H9 (cell line): Measurements from ENCODE around the gene KRTAP10-6. TPM values are rescaled to one million over a fixed set of nuclear protein-coding genes. Genes with fewer than 3 reads are reported as not detected.
"Not testable (repeated sequence)": the region's sequence is repeated elsewhere in the genome, so short reads cannot be mapped to it uniquely, and the experiment has no call there.

Experiments used
- DNase-seq: peaks from one replicate; pipeline ENCODE4 v3.0.0-alpha.2; 2017
- H2AFZ ChIP-seq: one replicate; pipeline ENCODE4 v1.6.1; 2013; ENCODE audit warnings: mild to moderate bottlenecking, low read length, control low read depth, moderate library complexity
- H2AK5ac ChIP-seq: 2 replicates; pipeline ENCODE4 v1.6.1; 2013; ENCODE audit warnings: low read length, control low read depth, mixed read lengths; ENCODE audit not compliant: insufficient read length
- H2BK120ac ChIP-seq: one replicate; pipeline ENCODE4 v1.6.1; 2013; ENCODE audit warnings: low read depth, mild to moderate bottlenecking, low read length, control low read depth, inconsistent platforms; ENCODE audit not compliant: poor library complexity, severe bottlenecking
- H2BK12ac ChIP-seq: 2 replicates; pipeline ENCODE4 v1.6.1; 2013; ENCODE audit warnings: low read length, control low read depth, mixed read lengths, low read depth; ENCODE audit not compliant: insufficient read length
- H2BK15ac ChIP-seq: 2 replicates; pipeline ENCODE4 v1.6.1; 2013; ENCODE audit warnings: low read depth, low read length, control low read depth
- H2BK20ac ChIP-seq: one replicate; pipeline ENCODE4 v1.6.1; 2013; ENCODE audit warnings: low read depth, mild to moderate bottlenecking, low read length, control low read depth, inconsistent platforms; ENCODE audit not compliant: poor library complexity, severe bottlenecking
- H2BK5ac ChIP-seq: 2 replicates; pipeline ENCODE4 v1.6.1; 2013; ENCODE audit warnings: low read length, control low read depth, mixed read lengths; ENCODE audit not compliant: insufficient read length
- H3K14ac ChIP-seq: 2 replicates; pipeline ENCODE4 v1.6.1; 2013; ENCODE audit warnings: low read length, control low read depth; ENCODE audit not compliant: insufficient read depth
- H3K18ac ChIP-seq: 2 replicates; pipeline ENCODE4 v1.6.1; 2013; ENCODE audit warnings: low read depth, mild to moderate bottlenecking, mixed read lengths, low read length, control low read depth; ENCODE audit not compliant: insufficient read length
- H3K23ac ChIP-seq: 2 replicates; pipeline ENCODE4 v1.6.1; 2013; ENCODE audit warnings: low read length, control low read depth, mixed read lengths, low read depth; ENCODE audit not compliant: insufficient read length
- H3K23me2 ChIP-seq: 2 replicates; pipeline ENCODE4 v1.6.1; 2013; ENCODE audit warnings: low read depth, mild to moderate bottlenecking, mixed read lengths, low read length, control low read depth; ENCODE audit not compliant: insufficient read length, poor library complexity, severe bottlenecking
- H3K27ac ChIP-seq: 2 replicates; pipeline ENCODE4 v1.5.1; 2013; ENCODE audit warnings: low read length, control low read depth, mixed read lengths, low read depth; ENCODE audit not compliant: insufficient read length
- H3K27me3 ChIP-seq: 2 replicates; pipeline ENCODE4 v1.6.1; 2013; ENCODE audit warnings: low read length, control low read depth, inconsistent platforms; ENCODE audit not compliant: insufficient read depth
- H3K4ac ChIP-seq: 2 replicates; pipeline ENCODE4 v1.6.1; 2013; ENCODE audit warnings: low read depth, mild to moderate bottlenecking, control low read depth, inconsistent platforms, low read length, moderate library complexity
- H3K4me1 ChIP-seq: 2 replicates; pipeline ENCODE4 v1.6.1; 2013; ENCODE audit warnings: low read length, control low read depth, inconsistent platforms; ENCODE audit not compliant: insufficient read depth
- H3K4me2 ChIP-seq: 2 replicates; pipeline ENCODE4 v1.6.1; 2013; ENCODE audit warnings: low read length, control low read depth, mixed read lengths; ENCODE audit not compliant: insufficient read length, insufficient read depth
- H3K56ac ChIP-seq: 2 replicates; pipeline ENCODE4 v1.6.1; 2013; ENCODE audit warnings: low read depth, mild to moderate bottlenecking, mixed read lengths, low read length, control low read depth; ENCODE audit not compliant: insufficient read length
- H3K79me1 ChIP-seq: 2 replicates; pipeline ENCODE4 v1.6.1; 2013; ENCODE audit warnings: low read depth, mild to moderate bottlenecking, moderate library complexity, low read length, control low read depth, inconsistent platforms; ENCODE audit not compliant: insufficient read depth, poor library complexity, severe bottlenecking
- H3K79me2 ChIP-seq: 2 replicates; pipeline ENCODE4 v1.6.1; 2013; ENCODE audit warnings: low read length, control low read depth, inconsistent platforms; ENCODE audit not compliant: insufficient read depth
- H3K9ac ChIP-seq: 2 replicates; pipeline ENCODE4 v1.6.1; 2013; ENCODE audit warnings: low read length, control low read depth, mixed read lengths; ENCODE audit not compliant: insufficient read length; ENCODE audit errors: extremely low read depth
- H3K9me3 ChIP-seq: one replicate; pipeline ENCODE4 v1.6.1; 2013; ENCODE audit warnings: low read depth, low read length, inconsistent platforms; ENCODE audit not compliant: control insufficient read depth
- H3T11ph ChIP-seq: one replicate; pipeline ENCODE4 v1.6.1; 2013; ENCODE audit warnings: mild to moderate bottlenecking, low read length, control low read depth, inconsistent platforms
- H4K20me1 ChIP-seq: one replicate; pipeline ENCODE4 v1.6.1; 2013; ENCODE audit not compliant: control insufficient read depth, insufficient read length, insufficient read depth
- H4K5ac ChIP-seq: 2 replicates; pipeline ENCODE4 v1.6.1; 2013; ENCODE audit warnings: low read depth, mild to moderate bottlenecking, mixed read lengths, low read length, control low read depth; ENCODE audit not compliant: insufficient read length
- H4K8ac ChIP-seq: replicated peaks from 2 replicates; pipeline ENCODE4 v1.6.1; 2013; ENCODE audit warnings: low read length, control low read depth, mixed read lengths, low read depth; ENCODE audit not compliant: insufficient read length
- H4K91ac ChIP-seq: 2 replicates; pipeline ENCODE4 v1.6.1; 2013; ENCODE audit warnings: low read depth, mild to moderate bottlenecking, moderate library complexity, mixed read lengths, low read length, control low read depth; ENCODE audit not compliant: insufficient read length
- H3K27ac Mint-ChIP-seq, 3 experiments: 2 replicates in 2 of 3; 3 replicates in 1 of 3; pipeline ENCODE4 v1.8.0; 2020 to 2021; ENCODE audit warnings: mixed read lengths in 3 of 3, mild to moderate bottlenecking in 1 of 3, moderate library complexity in 1 of 3
- H3K27me3 Mint-ChIP-seq: 2 replicates; pipeline ENCODE4 v1.8.0; 2021; ENCODE audit warnings: low read depth, mild to moderate bottlenecking, moderate library complexity, mixed read lengths
- H3K36me3 Mint-ChIP-seq, 3 experiments: 2 replicates in 2 of 3; 3 replicates in 1 of 3; pipeline ENCODE4 v1.8.0; 2020 to 2021; ENCODE audit warnings: low read depth in 3 of 3, mixed read lengths in 3 of 3; ENCODE audit not compliant: insufficient read depth in 1 of 3
- H3K4me1 Mint-ChIP-seq, 2 experiments: 2 replicates each; pipeline ENCODE4 v1.8.0; 2020; ENCODE audit warnings: mixed read lengths in 2 of 2
- H3K4me3 Mint-ChIP-seq, 2 experiments: 2 replicates in 1 of 2; 3 replicates in 1 of 2; pipeline ENCODE4 v1.8.0; 2020 to 2021; ENCODE audit warnings: mild to moderate bottlenecking in 2 of 2, mixed read lengths in 2 of 2, moderate library complexity in 1 of 2
- H3K9me3 Mint-ChIP-seq, 2 experiments: 2 replicates in 1 of 2; 3 replicates in 1 of 2; pipeline ENCODE4 v1.8.0; 2020; ENCODE audit warnings: mild to moderate bottlenecking in 2 of 2, mixed read lengths in 2 of 2, moderate library complexity in 1 of 2
- WGBS: extraction: QIAGEN DNeasy Blood & Tissue Kit; methylation state at CpG from one replicate; pipeline ENCODE4 v1.1.7; 2013; ENCODE audit warnings: missing lambda C conversion rate, low lambda C conversion rate, mixed read lengths; ENCODE audit not compliant: insufficient read length; ENCODE audit errors: extremely low coverage; 5-methylcytosine and 5-hydroxymethylcytosine counted together
- total RNA-seq: library from RNA; stranded (reverse); gene quantifications from 2 replicates; pipeline ENCODE4 v1.2.1, GENCODE V29; 2021

The KRTAP10-6 gene
- total RNA-seq, 1 experiment from 2014 or later: not detected

GRCh38 chr21:44590897-44591800, 1.2 kb downstream of the KRTAP10-6 start:
- peak; percentile 20 for DNase-seq
- H2BK12ac ChIP-seq, H3K4ac ChIP-seq, H2BK20ac ChIP-seq, H3K36me3 Mint-ChIP-seq, H4K8ac ChIP-seq, H3T11ph ChIP-seq, H2BK5ac ChIP-seq, H3K4me3 Mint-ChIP-seq, H3K4me1 ChIP-seq, H2BK120ac ChIP-seq, H3K4me2 ChIP-seq, H3K18ac ChIP-seq, H3K23me2 ChIP-seq, H3K56ac ChIP-seq, H3K79me1 ChIP-seq, H2AFZ ChIP-seq, H3K27me3 ChIP-seq, H2AK5ac ChIP-seq, H2BK15ac ChIP-seq, H4K20me1 ChIP-seq, H4K5ac ChIP-seq, H3K27ac Mint-ChIP-seq, H3K9me3 ChIP-seq, H3K79me2 ChIP-seq, H4K91ac ChIP-seq, H3K27ac ChIP-seq, H3K14ac ChIP-seq, H3K23ac ChIP-seq, H3K9ac ChIP-seq, H3K27me3 Mint-ChIP-seq, H3K9me3 Mint-ChIP-seq: not testable (repeated sequence)
- peaks cover 27 to 28% of the 10 kb centered on the region in 2 experiments for H3K4me1 Mint-ChIP-seq
- WGBS: no CpG with 5 or more reads among the region's 19 CpGs
